ENCODE results near the gene PPFIA1. TPM values are rescaled to one million over a fixed set of nuclear protein-coding genes. Genes with fewer than 3 reads are reported as not detected.

The PPFIA1 gene
- total RNA-seq, 1 experiment from 2014 or later: 63.4 TPM

DNA sequence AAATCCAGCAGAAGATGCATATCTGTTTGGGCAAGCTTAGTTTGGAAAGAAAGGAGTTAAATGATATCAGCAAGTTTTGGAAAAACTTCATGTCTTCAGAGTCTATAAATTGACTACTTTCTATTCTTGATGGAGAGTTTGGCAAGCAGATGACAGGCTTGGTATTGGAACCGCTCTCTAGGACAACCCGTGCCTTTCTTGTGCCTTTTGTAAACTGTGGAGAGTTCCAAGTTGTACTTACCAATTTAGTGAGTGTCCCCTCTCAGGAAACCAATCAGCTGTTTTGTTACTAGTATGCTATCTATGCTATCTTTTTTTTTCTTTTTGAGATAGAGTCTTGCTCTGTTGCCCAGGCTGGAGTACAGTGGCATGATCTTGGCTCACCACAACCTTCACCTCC is 84.1 kb downstream of the PPFIA1 start:
- Mint-ChIP-seq H3K27me3 (ENCODE audit: low read depth) (no peaks in the 10 kb centered on the region), H3K27ac (0 out of 7 replicates have a peak overlapping the region, but pooled peaks of 1 of the 3 experiments have one; percentile 18), H3K4me1 (no peaks in the 10 kb centered on the region), H3K9me3 (no peaks in the 10 kb centered on the region), H3K36me3 (ENCODE audit: insufficient read depth in 1 of 3, low read depth in 3 of 3) (peaks cover 31 to 83% (median 72%) of the 10 kb centered on the region in 3 experiments), H3K4me3 (no peak overlapping the region)
- no peak overlapping the region for H3K27ac ChIP-seq (ENCODE audit: insufficient read length, low read depth, low read length)
- no peak overlapping the region for H3K4ac ChIP-seq (ENCODE audit: low read depth, low read length)
- no peaks in the 10 kb centered on the region for H3K9me3 ChIP-seq (ENCODE audit: control insufficient read depth, low read depth, low read length)
- H3K27me3 ChIP-seq (ENCODE audit: insufficient read depth, low read length): no peaks in the 10 kb centered on the region
- no peak overlapping the region for H2BK12ac ChIP-seq (ENCODE audit: insufficient read length, low read depth, low read length)
- no peaks in the 10 kb centered on the region for H4K20me1 ChIP-seq (ENCODE audit: control insufficient read depth, insufficient read depth, insufficient read length)
- H3K14ac ChIP-seq (ENCODE audit: insufficient read depth, low read length): no peak overlapping the region
- H2AK5ac ChIP-seq (ENCODE audit: insufficient read length, low read length): no peak overlapping the region
- no peaks in the 10 kb centered on the region for H3K23me2 ChIP-seq (ENCODE audit: insufficient read length, low read depth, low read length, poor library complexity, severe bottlenecking)
- peaks cover 4% of the 10 kb centered on the region for H3K79me1 ChIP-seq (ENCODE audit: insufficient read depth, low read depth, low read length, poor library complexity, severe bottlenecking)
- no peak overlapping the region for H4K91ac ChIP-seq (ENCODE audit: insufficient read length, low read depth, low read length)
- H3K79me2 ChIP-seq (ENCODE audit: insufficient read depth, low read length): no peaks in the 10 kb centered on the region
- no peak overlapping the region for H3K23ac ChIP-seq (ENCODE audit: insufficient read length, low read depth, low read length)
- H2BK120ac ChIP-seq (ENCODE audit: low read depth, low read length, poor library complexity, severe bottlenecking): no peak overlapping the region
- no CpG with 5 or more reads among the region's 2 CpGs for WGBS (ENCODE audit: extremely low coverage, insufficient read length, low lambda C conversion rate)
- DNase-seq: no peak
- H2BK5ac ChIP-seq (ENCODE audit: insufficient read length, low read length): no peak overlapping the region
- H2BK20ac ChIP-seq (ENCODE audit: low read depth, low read length, poor library complexity, severe bottlenecking): no peak overlapping the region
- no peak overlapping the region for H3T11ph ChIP-seq (ENCODE audit: low read length)
- H3K18ac ChIP-seq (ENCODE audit: insufficient read length, low read depth, low read length): no peak overlapping the region
- H4K5ac ChIP-seq (ENCODE audit: insufficient read length, low read depth, low read length): no peak overlapping the region
- no peak overlapping the region for H2BK15ac ChIP-seq (ENCODE audit: low read depth, low read length)
- no peak overlapping the region for H3K56ac ChIP-seq (ENCODE audit: insufficient read length, low read depth, low read length)
- no peaks in the 10 kb centered on the region for H3K4me1 ChIP-seq (ENCODE audit: insufficient read depth, low read length)
- H2AFZ ChIP-seq (ENCODE audit: low read length): no peak overlapping the region
- TF ChIP-seq, protein P1, sequence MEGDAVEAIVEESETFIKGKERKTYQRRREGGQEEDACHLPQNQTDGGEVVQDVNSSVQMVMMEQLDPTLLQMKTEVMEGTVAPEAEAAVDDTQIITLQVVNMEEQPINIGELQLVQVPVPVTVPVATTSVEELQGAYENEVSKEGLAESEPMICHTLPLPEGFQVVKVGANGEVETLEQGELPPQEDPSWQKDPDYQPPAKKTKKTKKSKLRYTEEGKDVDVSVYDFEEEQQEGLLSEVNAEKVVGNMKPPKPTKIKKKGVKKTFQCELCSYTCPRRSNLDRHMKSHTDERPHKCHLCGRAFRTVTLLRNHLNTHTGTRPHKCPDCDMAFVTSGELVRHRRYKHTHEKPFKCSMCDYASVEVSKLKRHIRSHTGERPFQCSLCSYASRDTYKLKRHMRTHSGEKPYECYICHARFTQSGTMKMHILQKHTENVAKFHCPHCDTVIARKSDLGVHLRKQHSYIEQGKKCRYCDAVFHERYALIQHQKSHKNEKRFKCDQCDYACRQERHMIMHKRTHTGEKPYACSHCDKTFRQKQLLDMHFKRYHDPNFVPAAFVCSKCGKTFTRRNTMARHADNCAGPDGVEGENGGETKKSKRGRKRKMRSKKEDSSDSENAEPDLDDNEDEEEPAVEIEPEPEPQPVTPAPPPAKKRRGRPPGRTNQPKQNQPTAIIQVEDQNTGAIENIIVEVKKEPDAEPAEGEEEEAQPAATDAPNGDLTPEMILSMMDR (conservative IDR thresholded peaks at IDR 0.05): no peak
- H3K4me2 ChIP-seq (ENCODE audit: insufficient read depth, insufficient read length, low read length): no peak overlapping the region
- H3K9ac ChIP-seq (ENCODE audit: extremely low read depth, insufficient read length, low read length): no peak overlapping the region
- no peak overlapping the region for H4K8ac ChIP-seq (replicated peaks; ENCODE audit: insufficient read length, low read depth, low read length)

All from H9 (cell line).